Measurements from ENCODE around the gene SEC24C.

DNA sequence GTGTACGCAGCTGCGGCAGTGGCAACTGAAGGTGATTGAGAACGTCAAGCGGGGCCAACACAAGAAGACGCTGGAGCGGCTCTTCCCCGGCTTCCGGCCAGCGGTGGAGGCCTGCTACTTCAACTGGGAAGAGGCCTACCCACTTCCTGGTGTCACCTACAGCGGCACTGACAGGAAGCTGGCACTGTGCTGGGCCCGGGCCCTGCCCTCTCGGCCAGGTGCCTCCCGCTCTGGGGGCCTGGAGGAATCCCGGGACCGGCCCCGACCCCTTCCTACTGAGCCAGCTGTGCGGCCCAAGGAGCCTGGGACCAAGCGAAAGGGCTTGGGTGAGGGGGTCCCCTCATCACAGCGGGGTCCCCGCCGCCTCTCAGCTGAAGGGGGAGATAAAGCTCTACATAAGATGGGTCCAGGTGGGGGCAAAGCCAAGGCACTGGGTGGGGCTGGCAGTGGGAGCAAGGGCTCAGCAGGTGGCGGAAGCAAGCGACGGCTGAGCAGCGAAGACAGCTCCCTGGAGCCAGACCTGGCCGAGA is 47.8 kb downstream of the SEC24C start:
- TF ChIP-seq POLR2A (IDR thresholded peaks at IDR 0.05; ENCODE audit: low read depth) (no peak), CTCF (IDR thresholded peaks at IDR 0.05) (no peak), POLR2AphosphoS5 (IDR thresholded peaks at IDR 0.05) (no peak), EP300 (IDR thresholded peaks at IDR 0.05) (no peak)

All from esophagus muscularis mucosa (tissue), 4 donors.